ENCODE results near the gene BCAT1. TPM values are rescaled to one million over a fixed set of nuclear protein-coding genes. Genes with fewer than 3 reads are reported as not detected.

The BCAT1 gene
- total RNA-seq, 2 donors from 2014 or later: 45.0 to 141 TPM

DNA sequence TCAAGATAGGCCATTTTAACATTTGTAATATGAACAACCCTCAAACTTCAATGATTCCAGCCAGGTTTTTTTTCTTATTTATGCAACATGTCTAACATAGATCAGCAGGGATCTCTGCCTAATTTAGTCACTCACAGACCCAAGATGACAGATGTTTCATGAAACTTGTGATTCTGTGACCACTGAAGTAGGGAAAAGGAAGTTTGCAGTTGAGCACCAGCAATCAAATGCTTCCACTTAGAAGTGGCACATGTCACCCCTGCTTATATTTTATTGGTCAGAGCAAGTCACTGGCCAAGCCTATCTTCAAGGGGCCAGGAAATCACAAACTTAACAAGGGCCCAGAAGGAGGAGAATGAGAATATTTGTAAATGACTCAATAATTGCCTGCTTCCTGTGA lies 150.6 kb downstream of the BCAT1 start:
- TF ChIP-seq, protein P1, sequence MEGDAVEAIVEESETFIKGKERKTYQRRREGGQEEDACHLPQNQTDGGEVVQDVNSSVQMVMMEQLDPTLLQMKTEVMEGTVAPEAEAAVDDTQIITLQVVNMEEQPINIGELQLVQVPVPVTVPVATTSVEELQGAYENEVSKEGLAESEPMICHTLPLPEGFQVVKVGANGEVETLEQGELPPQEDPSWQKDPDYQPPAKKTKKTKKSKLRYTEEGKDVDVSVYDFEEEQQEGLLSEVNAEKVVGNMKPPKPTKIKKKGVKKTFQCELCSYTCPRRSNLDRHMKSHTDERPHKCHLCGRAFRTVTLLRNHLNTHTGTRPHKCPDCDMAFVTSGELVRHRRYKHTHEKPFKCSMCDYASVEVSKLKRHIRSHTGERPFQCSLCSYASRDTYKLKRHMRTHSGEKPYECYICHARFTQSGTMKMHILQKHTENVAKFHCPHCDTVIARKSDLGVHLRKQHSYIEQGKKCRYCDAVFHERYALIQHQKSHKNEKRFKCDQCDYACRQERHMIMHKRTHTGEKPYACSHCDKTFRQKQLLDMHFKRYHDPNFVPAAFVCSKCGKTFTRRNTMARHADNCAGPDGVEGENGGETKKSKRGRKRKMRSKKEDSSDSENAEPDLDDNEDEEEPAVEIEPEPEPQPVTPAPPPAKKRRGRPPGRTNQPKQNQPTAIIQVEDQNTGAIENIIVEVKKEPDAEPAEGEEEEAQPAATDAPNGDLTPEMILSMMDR (conservative IDR thresholded peaks at IDR 0.05): no peak
- DNase-seq: no peak
- H3K27me3 ChIP-seq (ENCODE audit: control insufficient read depth, insufficient read depth, low read length, poor library complexity, severe bottlenecking): no peaks in the 10 kb centered on the region

DNA sequence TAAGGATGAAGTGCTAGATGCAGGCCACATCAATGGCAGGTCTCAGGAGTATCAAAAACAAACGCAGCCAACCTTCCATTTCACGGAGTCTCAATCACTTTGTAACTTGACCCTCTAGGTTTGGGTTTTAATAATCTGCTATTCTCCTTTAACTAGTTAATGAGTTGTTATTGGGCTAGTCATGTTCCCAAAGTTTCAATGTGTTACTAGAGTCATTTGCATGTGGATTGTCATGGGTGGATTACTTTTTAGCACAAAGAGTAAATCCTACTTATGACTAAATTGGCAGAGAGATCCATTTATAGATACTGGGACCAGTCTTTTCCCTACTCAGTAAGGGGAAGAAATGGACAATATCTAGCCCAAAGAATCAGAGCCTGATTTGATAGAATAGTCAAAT lies 151.0 kb downstream of the BCAT1 start:
- no peak overlapping the region for H3K4me3 ChIP-seq (ENCODE audit: low read length)
- no peaks in the 10 kb centered on the region for H3K36me3 ChIP-seq (ENCODE audit: control insufficient read depth, insufficient read depth, low read length)
- H3K27ac ChIP-seq (ENCODE audit: low read depth, low read length): no peak overlapping the region
- TF ChIP-seq, protein P1 (conservative IDR thresholded peaks at IDR 0.05): no peak
- Mint-ChIP-seq H3K36me3 (ENCODE audit: low read depth) (no peaks in the 10 kb centered on the region), H3K27ac (no peak overlapping the region), H3K4me1 (peaks cover 8% of the 10 kb centered on the region), H3K9me3 (peaks cover 10% of the 10 kb centered on the region), H3K4me3 (no peak overlapping the region), H3K27me3 (ENCODE audit: insufficient read depth) (no peaks in the 10 kb centered on the region)
- 88 to 92% methylated on average over 1 to 2 of the region's 2 CpGs for WGBS, 2 experiments (ENCODE audit: insufficient coverage in 1 of 2, insufficient read length in 1 of 2)
- H3K9me3 ChIP-seq (ENCODE audit: control insufficient read depth, low read length): peaks cover 5% of the 10 kb centered on the region
- no peak for DNase-seq
- H3K9ac ChIP-seq (ENCODE audit: extremely low read depth, low read length, poor library complexity, severe bottlenecking): no peak overlapping the region
- H3K4me1 ChIP-seq (ENCODE audit: control insufficient read depth, insufficient read depth, low read length): no peaks in the 10 kb centered on the region
- H3K27me3 ChIP-seq (ENCODE audit: control insufficient read depth, insufficient read depth, low read length, poor library complexity, severe bottlenecking): no peaks in the 10 kb centered on the region

More for the DNA sequence above, 150.6 kb downstream of the BCAT1 start:
- Mint-ChIP-seq H3K27ac (no peak overlapping the region), H3K27me3 (ENCODE audit: insufficient read depth) (no peaks in the 10 kb centered on the region), H3K36me3 (ENCODE audit: low read depth) (no peaks in the 10 kb centered on the region), H3K4me1 (peaks cover 8% of the 10 kb centered on the region), H3K9me3 (peaks cover 14% of the 10 kb centered on the region), H3K4me3 (no peak overlapping the region)
- H3K4me3 ChIP-seq (ENCODE audit: low read length): no peak overlapping the region
- no peaks in the 10 kb centered on the region for H3K4me1 ChIP-seq (ENCODE audit: control insufficient read depth, insufficient read depth, low read length)
- peaks cover 9% of the 10 kb centered on the region for H3K9me3 ChIP-seq (ENCODE audit: control insufficient read depth, low read length)
- no peak overlapping the region for H3K27ac ChIP-seq (ENCODE audit: low read depth, low read length)
- no peak overlapping the region for H3K9ac ChIP-seq (ENCODE audit: extremely low read depth, low read length, poor library complexity, severe bottlenecking)
- H3K36me3 ChIP-seq (ENCODE audit: control insufficient read depth, insufficient read depth, low read length): no peaks in the 10 kb centered on the region

DNA sequence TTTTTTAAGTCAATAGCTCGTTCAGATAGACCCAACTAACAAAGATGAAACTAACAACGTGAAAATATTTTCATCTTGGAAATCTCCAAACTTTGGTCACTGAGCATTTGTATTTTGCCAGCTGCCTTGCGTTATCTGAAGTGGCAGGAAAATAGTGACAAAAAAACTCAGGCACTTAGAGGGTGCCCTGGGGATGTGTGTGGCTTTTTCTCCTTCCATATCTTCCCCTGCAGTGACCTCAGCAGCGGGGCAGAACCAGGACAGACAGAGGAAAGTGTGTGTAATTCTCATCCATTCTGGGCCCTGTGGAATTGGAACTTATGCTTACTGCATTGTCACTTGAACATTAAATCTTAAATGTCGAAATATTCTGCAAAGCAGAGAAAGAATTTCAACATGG lies 152.0 kb downstream of the BCAT1 start:
- Mint-ChIP-seq H3K9me3 (peaks cover 2% of the 10 kb centered on the region), H3K27me3 (ENCODE audit: insufficient read depth) (no peaks in the 10 kb centered on the region), H3K27ac (no peak overlapping the region), H3K4me3 (no peak overlapping the region), H3K36me3 (ENCODE audit: low read depth) (no peaks in the 10 kb centered on the region), H3K4me1 (peaks cover 8% of the 10 kb centered on the region)
- Histone ChIP-seq H3K9ac (ENCODE audit: extremely low read depth, low read length, poor library complexity, severe bottlenecking) (no peak overlapping the region), H3K4me3 (ENCODE audit: low read length) (no peak overlapping the region), H3K27ac (ENCODE audit: low read depth, low read length) (no peak overlapping the region), H3K9me3 (ENCODE audit: control insufficient read depth, low read length) (no peaks in the 10 kb centered on the region), H3K4me1 (ENCODE audit: control insufficient read depth, insufficient read depth, low read length) (no peaks in the 10 kb centered on the region), H3K36me3 (ENCODE audit: control insufficient read depth, insufficient read depth, low read length) (no peaks in the 10 kb centered on the region), H3K27me3 (ENCODE audit: control insufficient read depth, insufficient read depth, low read length, poor library complexity, severe bottlenecking) (no peaks in the 10 kb centered on the region)
- no peak for DNase-seq
- TF ChIP-seq, protein P1 (conservative IDR thresholded peaks at IDR 0.05): no peak
- 68 to 95% methylated on average over 4 to 5 of the region's 5 CpGs for WGBS, 2 experiments (ENCODE audit: insufficient coverage in 1 of 2, insufficient read length in 1 of 2)

All from endodermal cell (in vitro differentiated cells).